Fibroblast of lung (primary cell): ENCODE measurements around the gene ZNF277. TPM values are rescaled to one million over a fixed set of nuclear protein-coding genes. Genes with fewer than 3 reads are reported as not detected.

Source experiments
- DNase-seq, 2 donors: peaks; one replicate each; pipeline versions ENCODE4 v3.0.0 to v3.0.0-alpha.2; 2010; ENCODE audit warnings: low read depth in 2 of 2
- H2AFZ ChIP-seq: 2 replicates; pipeline ENCODE4 v1.5.1; 2012; ENCODE audit warnings: low read length, control low read depth, inconsistent platforms
- H3K27ac ChIP-seq: 2 replicates; pipeline ENCODE4 v1.5.1; 2011; ENCODE audit warnings: low read length, control low read depth; ENCODE audit not compliant: insufficient read depth
- H3K27me3 ChIP-seq: 2 replicates; pipeline ENCODE4 v1.5.1; 2011; ENCODE audit warnings: mild to moderate bottlenecking, low read length; ENCODE audit not compliant: control insufficient read depth, insufficient read depth
- H3K36me3 ChIP-seq: 2 replicates; pipeline ENCODE4 v1.5.1; 2011; ENCODE audit warnings: low read length; ENCODE audit not compliant: control insufficient read depth, insufficient read depth
- H3K4me1 ChIP-seq: 2 replicates; pipeline ENCODE4 v1.5.1; 2011; ENCODE audit warnings: low read length; ENCODE audit not compliant: control insufficient read depth, insufficient read depth; ENCODE audit errors: extremely low read depth
- H3K4me2 ChIP-seq: 2 replicates; pipeline ENCODE4 v1.5.1; 2011; ENCODE audit warnings: low read length, control low read depth; ENCODE audit not compliant: insufficient read depth; ENCODE audit errors: extremely low read depth
- H3K4me3 ChIP-seq, 4 experiments: fragments of 200-600 bp in 1 of 4; sonication (generic) in 1 of 4; replicated peaks in 1 of 4; 2 replicates each; pipeline ENCODE4 v1.5.1; 2011 to 2016; ENCODE audit warnings: low read length in 4 of 4, low read depth in 3 of 4, mild to moderate bottlenecking in 3 of 4, control low read depth in 2 of 4, inconsistent platforms in 1 of 4, mixed read lengths in 1 of 4; ENCODE audit not compliant: insufficient read depth in 1 of 4; ENCODE audit errors: control extremely low read depth in 1 of 4
- H3K79me2 ChIP-seq: 2 replicates; pipeline ENCODE4 v1.5.1; 2012; ENCODE audit warnings: mild to moderate bottlenecking, low read length, inconsistent platforms; ENCODE audit not compliant: control insufficient read depth, insufficient read depth
- H3K9ac ChIP-seq: 2 replicates; pipeline ENCODE4 v1.5.1; 2011; ENCODE audit warnings: mild to moderate bottlenecking, low read length, control low read depth; ENCODE audit not compliant: insufficient read depth
- H3K9me3 ChIP-seq: 2 replicates; pipeline ENCODE4 v1.5.1; 2012; ENCODE audit warnings: low read depth, low read length; ENCODE audit not compliant: control insufficient read depth, insufficient read depth
- H4K20me1 ChIP-seq: 2 replicates; pipeline ENCODE4 v1.5.1; 2011; ENCODE audit warnings: low read length; ENCODE audit not compliant: control insufficient read depth, insufficient read depth; ENCODE audit errors: extremely low read depth
- EZH2 ChIP-seq: IDR thresholded peaks from 2 replicates; pipeline ENCODE4 v1.5.1; 2012; ENCODE audit warnings: low read length, control low read depth, mild to moderate bottlenecking; ENCODE audit errors: missing control alignments
- polyA plus RNA-seq, 2 donors: library from polyadenylated mRNA; depleted of rRNA in 1 of 2; stranded (reverse) in 1 of 2; unstranded in 1 of 2; fragments of >200 nt; gene quantifications; 2 replicates each; pipeline ENCODE4 v1.2.1, GENCODE V29; 2011 to 2012; ENCODE audit warnings: missing spikeins in 1 of 2
- total RNA-seq: library from RNA; depleted of rRNA; stranded (reverse); fragments of >200 nt; gene quantifications from 2 replicates; pipeline ENCODE4 v1.2.1, GENCODE V29; 2014
- TF ChIP-seq, protein P1 (sequence below), 2 donors: IDR thresholded peaks in 1 of 2; conservative IDR thresholded peaks in 1 of 2; 1 replicate in 1 of 2; 2 replicates in 1 of 2; pipeline ENCODE4 v1.5.1; 2011 to 2012; ENCODE audit warnings: low read length in 2 of 2, control low read depth in 1 of 2, inconsistent platforms in 1 of 2, low read depth in 1 of 2, mild to moderate bottlenecking in 1 of 2

The ZNF277 gene
- total and polyA plus RNA-seq, 2 donors (not counting 1 experiment from before 2014, with no cell fraction given): 23.1 to 66.6 TPM

DNA sequence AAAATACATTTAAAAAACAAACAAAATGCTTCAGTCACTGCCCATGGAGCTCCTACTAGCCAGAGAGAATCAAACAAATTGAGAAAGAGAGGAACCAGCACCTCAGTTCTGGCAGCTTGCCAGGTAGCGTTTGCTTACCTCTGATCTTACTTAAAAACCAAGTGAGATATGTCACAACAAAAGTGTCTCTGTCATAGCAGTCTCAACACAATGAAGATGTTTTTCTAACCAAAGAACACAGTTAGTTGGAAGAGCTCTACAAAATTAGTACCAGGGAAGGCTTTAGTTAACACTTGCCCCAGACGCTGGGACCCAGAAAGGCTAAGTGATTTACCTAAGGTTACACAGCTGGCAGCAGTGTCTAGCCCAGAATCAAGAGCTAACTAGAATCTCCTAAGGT is 3.7 kb upstream of the ZNF277 start:
- no peaks in the 10 kb centered on the region for H3K9me3 ChIP-seq
- H3K4me2 ChIP-seq: peak overlapping the region; percentile 19

DNA sequence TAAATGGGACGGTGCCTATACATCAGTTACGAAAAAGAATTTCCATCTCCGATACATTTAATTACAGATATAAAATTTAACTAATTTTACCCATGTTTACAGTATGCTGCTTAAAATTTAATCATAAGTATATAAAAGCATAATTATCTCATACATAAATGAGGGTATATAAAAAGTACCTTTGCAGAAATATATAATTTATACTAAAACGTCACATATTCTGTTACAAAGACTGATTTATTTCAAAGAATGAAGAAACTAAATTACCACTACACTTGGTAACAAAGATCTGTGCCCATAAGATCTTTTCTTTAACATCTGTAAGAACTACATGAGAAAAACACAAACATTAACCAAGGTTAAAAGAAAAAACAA is 3.1 kb upstream of the ZNF277 start:
- Histone ChIP-seq H3K79me2 (peaks cover 72% of the 10 kb centered on the region), H3K4me2 (peak overlapping the region; percentile 88)

More for the DNA sequence above, 3.7 kb upstream of the ZNF277 start:
- Histone ChIP-seq H3K79me2 (peaks cover 76% of the 10 kb centered on the region), H2AFZ (no peak overlapping the region), H3K4me3 (peak overlapping the region in 2 of 4 experiments; percentile 83 to 100), H3K27me3 (no peaks in the 10 kb centered on the region), H3K4me1 (no peaks in the 10 kb centered on the region), H3K36me3 (no peaks in the 10 kb centered on the region), H3K9ac (no peak overlapping the region), H3K27ac (no peak overlapping the region), H4K20me1 (no peaks in the 10 kb centered on the region)
- no peak for DNase-seq
- TF ChIP-seq, protein P1, sequence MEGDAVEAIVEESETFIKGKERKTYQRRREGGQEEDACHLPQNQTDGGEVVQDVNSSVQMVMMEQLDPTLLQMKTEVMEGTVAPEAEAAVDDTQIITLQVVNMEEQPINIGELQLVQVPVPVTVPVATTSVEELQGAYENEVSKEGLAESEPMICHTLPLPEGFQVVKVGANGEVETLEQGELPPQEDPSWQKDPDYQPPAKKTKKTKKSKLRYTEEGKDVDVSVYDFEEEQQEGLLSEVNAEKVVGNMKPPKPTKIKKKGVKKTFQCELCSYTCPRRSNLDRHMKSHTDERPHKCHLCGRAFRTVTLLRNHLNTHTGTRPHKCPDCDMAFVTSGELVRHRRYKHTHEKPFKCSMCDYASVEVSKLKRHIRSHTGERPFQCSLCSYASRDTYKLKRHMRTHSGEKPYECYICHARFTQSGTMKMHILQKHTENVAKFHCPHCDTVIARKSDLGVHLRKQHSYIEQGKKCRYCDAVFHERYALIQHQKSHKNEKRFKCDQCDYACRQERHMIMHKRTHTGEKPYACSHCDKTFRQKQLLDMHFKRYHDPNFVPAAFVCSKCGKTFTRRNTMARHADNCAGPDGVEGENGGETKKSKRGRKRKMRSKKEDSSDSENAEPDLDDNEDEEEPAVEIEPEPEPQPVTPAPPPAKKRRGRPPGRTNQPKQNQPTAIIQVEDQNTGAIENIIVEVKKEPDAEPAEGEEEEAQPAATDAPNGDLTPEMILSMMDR (conservative IDR thresholded peaks at IDR 0.05 in 1 of 2, IDR thresholded peaks at IDR 0.05 in 1 of 2; ENCODE audit: low read depth in 1 of 2, low read length in 2 of 2): no peak
- no peak for TF ChIP-seq EZH2

DNA sequence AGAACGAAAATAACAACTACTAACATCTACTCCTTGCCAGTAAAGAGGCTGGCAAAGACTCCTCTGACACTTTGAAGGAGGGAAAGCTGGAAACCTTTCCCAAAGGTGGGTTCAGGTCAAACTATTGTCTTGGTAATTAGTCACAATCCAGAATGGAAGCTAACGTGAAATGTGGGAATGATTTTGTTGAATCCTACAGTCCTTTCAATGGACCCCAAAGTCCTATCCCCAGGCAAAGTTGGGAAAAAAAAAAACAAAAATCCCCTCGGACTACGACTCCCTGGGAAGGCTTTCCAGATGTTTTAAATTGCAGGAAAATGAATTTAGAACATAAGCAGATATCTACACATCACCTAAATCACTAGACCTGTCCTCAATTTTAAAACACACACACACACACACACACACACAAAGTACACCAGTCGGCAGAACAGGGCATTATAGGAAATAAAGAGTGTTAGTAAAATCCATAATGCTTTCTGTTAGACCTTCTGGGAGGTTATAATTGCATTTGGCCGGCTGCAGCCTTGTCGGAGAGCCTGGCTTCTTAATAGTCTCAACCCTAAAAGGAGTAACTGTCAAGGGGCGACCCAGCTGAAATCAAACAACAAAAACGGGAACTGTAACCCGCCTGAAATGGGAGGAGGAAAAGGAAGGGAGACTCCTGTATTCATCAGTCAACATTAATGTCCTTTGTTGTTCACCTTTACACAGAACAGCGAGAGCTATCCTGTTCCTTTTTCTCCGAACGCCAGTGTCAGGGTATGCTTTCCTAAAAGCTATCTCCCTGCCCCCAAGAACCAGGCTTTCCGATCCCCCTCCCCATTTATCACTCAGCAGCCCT is 1.8 kb upstream of the ZNF277 start:
- Histone ChIP-seq H3K4me3 (peak overlapping the region; percentile 66 to 100 (median 84)), H3K9ac (peak overlapping the region; percentile 73), H2AFZ (peak overlapping the region; percentile 68), H3K4me2 (peak overlapping the region; percentile 88), H3K9me3 (no peaks in the 10 kb centered on the region), H3K79me2 (peaks cover 66% of the 10 kb centered on the region), H3K4me1 (no peaks in the 10 kb centered on the region), H3K27ac (peak overlapping the region; percentile 53), H3K36me3 (no peaks in the 10 kb centered on the region), H3K27me3 (no peaks in the 10 kb centered on the region), H4K20me1 (no peaks in the 10 kb centered on the region)
- DNase-seq: peak; percentile 5 to 31
- TF ChIP-seq EZH2: no peak
- TF ChIP-seq, protein P1 (conservative IDR thresholded peaks at IDR 0.05 in 1 of 2, IDR thresholded peaks at IDR 0.05 in 1 of 2; ENCODE audit: low read depth in 1 of 2, low read length in 2 of 2): no peak

More for the DNA sequence above, 3.1 kb upstream of the ZNF277 start:
- H2AFZ ChIP-seq: no peak overlapping the region
- no peaks in the 10 kb centered on the region for H3K4me1 ChIP-seq
- no peaks in the 10 kb centered on the region for H3K36me3 ChIP-seq
- H4K20me1 ChIP-seq: no peaks in the 10 kb centered on the region
- H3K27ac ChIP-seq: no peak overlapping the region
- H3K27me3 ChIP-seq: no peaks in the 10 kb centered on the region
- TF ChIP-seq EZH2: no peak
- TF ChIP-seq, protein P1 (conservative IDR thresholded peaks at IDR 0.05 in 1 of 2, IDR thresholded peaks at IDR 0.05 in 1 of 2; ENCODE audit: low read depth in 1 of 2, low read length in 2 of 2): no peak
- H3K9me3 ChIP-seq: no peaks in the 10 kb centered on the region
- no peak overlapping the region for H3K9ac ChIP-seq
- no peak for DNase-seq
- peak overlapping the region in 2 of 4 experiments; percentile 83 to 100 for H3K4me3 ChIP-seq
